ENCODE data around the gene NAB2.

DNA sequence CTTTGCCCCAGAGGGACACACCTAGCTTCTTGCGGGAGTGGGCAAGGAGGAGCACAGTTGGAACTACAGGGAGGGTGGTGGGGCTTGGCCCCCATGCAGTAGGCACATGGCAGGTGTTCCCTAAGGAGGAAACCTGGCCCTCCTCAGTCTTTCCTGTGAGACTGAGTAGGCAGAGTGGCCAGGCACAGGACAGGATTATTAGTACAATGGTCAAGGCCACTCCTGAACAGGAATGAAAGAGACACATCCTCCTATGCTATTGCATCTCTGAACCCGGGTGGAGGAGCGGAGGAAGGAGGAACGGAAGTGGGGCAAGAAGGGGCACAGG is 39.8 kb upstream of the NAB2 start:
- TF ChIP-seq EZH2 (IDR thresholded peaks at IDR 0.05; ENCODE audit: insufficient read depth, poor library complexity, severe bottlenecking) (no peak), EZH2phosphoT487 (IDR thresholded peaks at IDR 0.05; ENCODE audit: insufficient read depth, low read depth) (no peak)

Data from GM23248 (cell line).